Activated T-helper 1 cell treated with anti-CD3 and anti-CD28 coated beads, Interleukin-2, amount 50 U/mL, for 16 hours (primary cell): ENCODE data around the gene RASSF5.

ENCODE experiments used
- DNase-seq, 2 donors: peaks; one replicate each; pipeline ENCODE4 v3.0.0-alpha.2; 2020; ENCODE audit warnings: low read depth in 1 of 2, low spot score in 1 of 2

The RASSF5 gene

DNA sequence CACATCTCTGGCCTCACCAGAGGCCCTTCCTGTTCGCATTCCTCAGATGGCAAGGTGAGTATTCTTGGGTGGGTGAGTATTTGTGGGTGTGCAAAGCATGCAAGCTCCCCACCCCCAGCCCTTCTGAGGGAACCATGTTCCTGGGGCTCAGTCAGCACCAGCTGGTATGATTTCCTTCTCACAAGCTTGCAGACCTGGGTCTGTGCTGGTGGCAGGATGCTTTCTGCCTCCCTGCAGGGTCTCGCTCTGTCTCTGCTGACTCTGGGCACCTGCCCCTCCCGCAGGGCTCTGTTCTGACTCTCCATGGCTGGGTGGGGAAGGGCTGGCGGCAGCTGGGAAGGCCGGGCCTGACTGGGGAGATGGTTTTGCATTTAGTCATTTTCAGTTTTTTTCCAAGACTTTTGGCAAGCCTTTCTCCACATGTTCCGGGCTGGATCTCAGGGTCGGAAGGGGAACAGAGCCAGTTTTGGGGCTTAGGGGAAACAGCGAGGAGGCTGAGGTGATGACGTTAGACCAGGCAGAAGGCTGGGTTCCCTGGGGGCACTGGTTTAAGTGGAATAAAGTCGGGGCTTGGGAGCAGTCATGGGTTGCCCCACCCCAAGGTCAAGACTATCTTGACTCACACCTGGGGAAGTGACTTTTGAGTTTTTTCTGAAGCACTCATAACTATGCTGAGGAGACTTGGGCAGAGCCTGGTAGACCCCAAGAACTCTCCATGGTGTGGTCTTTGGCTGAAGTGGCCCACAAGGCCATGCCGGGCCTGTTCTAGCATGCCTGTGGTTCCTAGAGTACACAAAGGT lies 6.2 kb downstream of the RASSF5 start:
- DNase-seq, result no peak

DNA sequence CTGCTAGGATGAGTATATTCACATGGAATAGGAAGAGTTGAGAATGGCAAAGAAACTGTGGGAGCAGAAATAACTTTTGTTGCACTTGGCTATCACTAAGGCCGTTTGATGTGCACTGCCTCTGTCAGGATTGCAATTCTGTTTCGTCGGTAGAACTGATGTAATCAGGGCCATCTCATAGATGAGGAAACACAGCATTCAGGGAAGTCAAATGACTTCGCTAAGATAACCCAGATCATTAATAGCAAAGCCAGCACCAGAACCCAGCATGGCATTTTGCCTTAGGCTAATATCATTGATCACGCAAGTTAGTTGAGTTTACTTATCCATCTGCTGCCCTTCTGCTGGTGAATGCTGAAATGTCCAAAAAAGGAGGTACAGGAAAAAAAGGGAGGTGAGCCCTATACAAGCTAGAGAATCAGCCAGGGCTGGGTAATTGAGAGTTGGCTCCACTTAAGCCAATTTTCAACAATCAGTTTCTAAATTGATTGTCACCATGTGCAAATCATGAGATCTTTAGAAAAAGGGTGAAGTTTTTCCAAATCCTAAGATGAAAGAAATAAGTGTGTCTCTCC lies 7.6 kb downstream of the RASSF5 start:
- DNase-seq, result no peak

DNA sequence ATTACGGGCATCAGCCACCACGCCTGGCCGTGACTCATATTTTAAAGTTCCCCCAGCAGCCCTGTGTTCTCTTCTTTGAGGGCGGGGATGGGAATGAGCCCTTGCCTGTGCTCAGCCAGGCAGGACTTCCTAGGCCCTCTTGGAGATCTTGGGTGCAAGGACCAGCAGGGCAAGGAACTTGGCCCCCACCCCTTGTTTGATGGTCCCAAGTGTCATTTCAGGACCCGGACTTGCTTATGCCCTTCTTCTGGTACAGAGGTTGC lies 9.3 kb downstream of the RASSF5 start:
- no peak for DNase-seq

GRCh38 chr1:206517784-206518183 lies 10.5 kb downstream of the RASSF5 start:
- no peak for DNase-seq

- DNase-seq, result no peak
Observed at GRCh38 chr1:206518206-206518605, 10.9 kb downstream of the RASSF5 start.

DNA sequence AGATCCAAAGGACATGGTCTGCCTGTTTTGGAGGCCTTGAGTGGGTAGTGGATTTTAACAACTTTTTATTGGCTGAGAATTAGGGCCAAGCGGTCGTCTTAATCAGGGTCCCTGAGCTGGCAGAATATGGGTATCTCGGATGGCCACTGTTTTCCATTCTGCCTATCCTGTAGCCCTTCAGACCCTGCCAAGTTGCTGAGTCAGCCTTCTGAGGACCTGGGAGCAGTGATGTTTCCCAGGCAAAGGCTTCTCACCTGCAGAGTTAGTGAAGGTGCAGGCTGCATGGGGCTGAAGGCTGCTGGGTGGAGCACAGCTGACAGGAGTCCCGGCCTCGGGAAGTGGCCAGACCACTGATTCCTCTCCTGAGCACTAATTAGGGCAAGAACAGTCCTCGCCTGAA lies 11.4 kb downstream of the RASSF5 start:
- DNase-seq, result no peak

GRCh38 chr1:206521127-206521526 lies 13.8 kb downstream of the RASSF5 start:
- no peak for DNase-seq

DNA sequence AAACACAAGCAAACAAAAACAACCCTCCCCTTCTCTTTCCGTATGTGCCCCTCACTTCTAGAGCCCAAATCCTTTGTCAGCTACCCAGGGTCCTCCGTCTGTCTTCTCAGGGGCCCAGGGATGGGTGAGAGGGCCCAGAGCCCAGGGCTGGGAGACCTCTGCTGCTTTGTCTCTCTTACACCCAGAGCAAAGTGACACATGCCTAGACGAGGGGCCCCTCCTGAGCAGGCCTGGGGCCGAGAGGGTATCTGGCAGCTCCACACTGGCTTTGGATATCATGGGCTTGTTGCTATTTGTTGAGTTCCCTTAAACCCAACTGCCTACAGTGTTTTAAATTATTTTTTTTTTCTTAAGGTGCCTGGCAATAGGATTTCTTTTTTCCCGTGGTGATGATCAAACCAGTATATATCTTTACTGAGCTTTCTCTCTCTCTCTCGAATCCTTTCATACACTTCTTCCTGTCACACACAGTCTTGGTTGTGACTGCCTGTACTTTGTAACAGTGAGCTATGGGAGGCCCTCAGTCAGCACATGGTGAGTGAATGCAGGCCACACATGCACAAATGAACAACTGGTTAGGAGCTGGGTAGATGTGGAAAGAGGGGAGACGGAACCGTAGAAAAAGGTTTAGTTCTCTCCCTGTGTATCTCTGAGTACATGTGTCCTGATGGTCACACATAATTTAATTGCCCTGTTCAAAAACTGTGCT lies 14.5 kb downstream of the RASSF5 start:
- DNase-seq, result no peak

DNA sequence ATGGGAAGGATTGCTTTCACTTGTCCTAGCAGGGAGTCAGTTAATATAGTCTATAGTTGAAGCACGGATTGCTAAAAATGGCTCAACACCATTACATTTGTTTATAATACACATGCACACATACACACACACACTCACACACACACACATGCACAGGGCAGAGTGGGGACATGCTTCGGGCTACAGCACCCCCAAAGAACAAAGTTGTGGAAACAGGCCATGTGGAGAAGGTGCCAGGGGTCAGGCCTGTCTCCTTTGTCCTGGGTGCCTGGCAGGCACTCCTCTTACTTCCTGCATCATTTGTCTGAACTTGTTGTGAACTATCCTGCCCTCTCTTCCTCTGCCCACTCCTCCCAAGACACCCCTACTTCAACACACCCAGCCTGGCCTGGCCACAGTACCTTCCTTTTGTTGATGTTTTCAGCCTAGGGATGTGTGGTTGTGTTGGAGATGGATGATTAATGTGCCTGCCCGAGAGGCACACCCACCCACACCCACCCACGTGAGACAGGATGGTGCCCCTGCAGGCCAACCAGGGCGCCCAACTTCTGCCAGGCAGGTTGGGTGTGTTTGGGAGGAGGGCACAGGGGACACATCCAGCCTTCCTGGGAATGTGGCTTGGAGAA lies 17.5 kb downstream of the RASSF5 start:
- DNase-seq, result no peak

DNA sequence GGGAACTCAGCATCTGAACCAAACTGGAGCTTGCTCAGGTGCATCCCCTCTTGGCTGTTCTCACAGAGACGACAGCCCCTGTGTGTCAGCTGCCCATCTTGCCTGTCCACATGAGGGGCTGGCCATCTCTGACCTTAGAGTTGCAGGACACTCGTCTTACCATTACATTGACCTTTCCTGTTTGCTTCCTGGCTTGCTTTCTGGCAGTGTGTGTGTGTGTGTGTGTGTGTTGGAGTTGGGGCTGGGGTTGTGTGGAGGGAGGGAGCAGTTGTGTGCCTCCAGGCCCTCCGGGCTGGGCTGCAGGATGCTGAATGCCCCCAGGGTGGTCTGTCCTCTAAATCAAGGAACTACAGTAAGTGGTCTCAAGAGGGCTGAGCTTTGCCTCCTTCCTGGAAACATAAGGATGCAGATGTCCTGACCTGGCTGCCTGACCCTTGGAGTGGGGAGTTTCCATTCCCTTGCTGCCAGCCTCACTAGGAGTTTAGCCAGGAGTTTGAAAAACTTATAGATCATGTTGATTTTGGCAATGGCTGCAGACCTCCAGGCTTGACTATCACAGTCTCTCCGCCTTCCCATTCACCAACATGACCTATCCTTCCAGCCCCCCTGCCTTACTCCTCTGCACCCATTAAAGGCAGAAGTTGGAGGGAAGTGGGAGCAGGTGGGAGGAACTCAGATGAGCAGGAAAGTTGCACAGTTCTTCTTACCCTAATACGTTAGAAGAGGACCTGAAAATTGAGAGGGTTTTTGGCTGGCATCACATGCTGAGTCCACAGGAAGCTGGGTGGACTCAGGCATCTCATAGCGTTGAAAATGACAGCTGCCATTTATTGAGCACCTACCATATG lies 19.0 kb downstream of the RASSF5 start:
- no peak for DNase-seq

GRCh38 chr1:206529425-206529824 lies 22.1 kb downstream of the RASSF5 start:
- DNase-seq, result no peak

DNA sequence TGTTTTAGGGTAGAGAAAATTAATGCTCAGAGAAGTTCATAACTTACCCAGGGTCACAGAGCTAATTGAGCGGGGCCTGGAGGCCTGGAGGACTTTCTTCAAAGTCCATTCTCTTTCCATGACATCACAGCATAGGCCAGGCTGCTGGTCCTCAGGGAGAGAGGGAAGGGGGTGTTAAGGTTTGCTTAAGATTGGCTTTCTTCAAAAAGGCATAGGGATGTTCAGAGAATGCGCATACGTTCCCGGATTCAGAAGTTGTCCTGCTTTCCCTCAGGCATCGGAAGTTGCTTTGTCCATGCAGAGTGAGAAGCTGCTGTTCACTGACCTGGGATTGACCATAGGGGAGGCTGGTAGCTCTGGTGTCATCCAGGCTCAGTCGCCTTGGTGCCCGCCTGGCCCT lies 25.0 kb downstream of the RASSF5 start:
- DNase-seq, result no peak

GRCh38 chr1:206534552-206534951 lies 27.2 kb downstream of the RASSF5 start:
- DNase-seq, result no peak

DNA sequence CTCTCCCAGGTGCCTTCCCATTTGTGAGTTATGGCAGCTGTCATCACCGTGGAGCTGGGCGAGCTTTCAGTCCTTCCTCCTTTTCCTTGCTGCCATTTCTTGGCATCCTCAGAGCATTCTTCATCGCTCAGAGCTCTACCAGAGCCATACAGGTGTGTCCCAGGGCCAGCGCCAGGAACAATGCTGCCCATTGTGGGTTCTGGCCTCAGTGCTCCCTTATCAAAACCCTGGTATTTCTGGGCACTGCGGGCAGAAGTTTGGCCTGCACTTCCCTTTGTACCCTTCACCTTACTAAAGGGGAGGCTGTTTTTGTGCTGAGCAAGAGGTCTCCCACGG lies 28.5 kb downstream of the RASSF5 start:
- no peak for DNase-seq

- DNase-seq, result no peak
Observed at GRCh38 chr1:206537141-206537540, 29.8 kb downstream of the RASSF5 start.

DNA sequence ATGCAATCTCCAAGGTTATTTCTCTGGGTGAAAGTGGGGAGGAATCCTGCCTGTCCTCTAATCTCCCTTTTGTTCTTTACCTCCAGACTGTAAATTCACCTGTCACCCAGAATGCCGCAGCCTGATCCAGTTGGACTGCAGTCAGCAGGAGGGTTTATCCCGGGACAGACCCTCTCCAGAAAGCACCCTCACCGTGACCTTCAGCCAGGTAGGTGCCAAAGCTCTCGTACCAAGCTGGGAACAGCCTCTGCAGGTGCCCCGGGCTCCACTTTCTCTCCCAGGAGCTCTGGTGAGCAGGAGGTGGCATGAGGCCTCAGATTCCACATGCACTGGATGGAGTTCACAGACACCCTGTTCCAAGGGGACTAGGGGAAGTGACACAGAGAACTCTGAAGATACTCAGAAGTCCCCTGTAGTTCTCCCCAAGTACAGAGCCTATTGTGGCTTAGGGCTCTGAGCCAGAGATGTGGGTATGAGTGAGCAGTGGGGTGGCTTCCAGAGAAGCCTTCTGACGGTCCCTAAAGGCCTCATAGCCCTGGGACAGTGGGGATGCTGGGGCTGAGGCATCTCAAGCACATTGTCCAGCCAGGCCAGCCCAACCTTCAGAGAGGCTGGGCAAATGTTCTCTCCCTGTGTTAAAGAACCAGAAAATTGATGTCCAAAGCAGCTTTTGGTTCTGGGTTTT lies 30.9 kb downstream of the RASSF5 start:
- no peak for DNase-seq

DNA sequence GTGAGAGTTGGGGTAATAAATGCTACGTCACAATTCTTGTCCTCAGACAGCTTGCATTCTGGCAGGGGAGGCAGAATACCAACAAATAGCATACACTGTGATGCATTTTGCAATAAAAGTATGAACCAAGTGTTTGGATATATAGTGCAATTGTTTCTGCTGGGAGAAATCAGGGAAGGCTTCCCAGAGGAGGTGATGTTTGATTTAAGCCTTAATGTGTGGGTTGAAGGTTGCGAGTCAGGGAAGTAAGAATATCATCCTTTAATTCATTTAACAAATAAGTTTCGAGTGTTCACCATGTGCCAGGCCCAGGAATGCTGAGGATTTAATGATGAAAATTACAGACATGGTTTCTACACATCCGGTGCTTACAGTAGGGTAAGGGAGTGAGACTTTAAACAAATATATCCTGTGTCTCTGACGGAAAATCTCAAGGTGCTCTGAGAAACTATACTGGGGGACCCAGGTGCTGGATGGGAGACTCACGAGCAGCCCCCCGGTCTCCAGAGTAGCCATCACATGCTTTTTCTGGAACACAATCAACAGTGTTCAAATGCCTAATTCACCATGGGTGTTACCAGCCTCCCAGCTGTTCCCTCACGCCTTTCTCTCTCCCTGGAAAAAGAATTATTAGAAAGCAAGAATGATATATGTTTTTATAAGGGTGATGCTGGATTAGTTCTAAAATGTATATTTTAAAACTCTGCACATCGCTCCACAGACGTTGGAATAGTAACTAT lies 31.7 kb downstream of the RASSF5 start:
- DNase-seq, result no peak

DNA sequence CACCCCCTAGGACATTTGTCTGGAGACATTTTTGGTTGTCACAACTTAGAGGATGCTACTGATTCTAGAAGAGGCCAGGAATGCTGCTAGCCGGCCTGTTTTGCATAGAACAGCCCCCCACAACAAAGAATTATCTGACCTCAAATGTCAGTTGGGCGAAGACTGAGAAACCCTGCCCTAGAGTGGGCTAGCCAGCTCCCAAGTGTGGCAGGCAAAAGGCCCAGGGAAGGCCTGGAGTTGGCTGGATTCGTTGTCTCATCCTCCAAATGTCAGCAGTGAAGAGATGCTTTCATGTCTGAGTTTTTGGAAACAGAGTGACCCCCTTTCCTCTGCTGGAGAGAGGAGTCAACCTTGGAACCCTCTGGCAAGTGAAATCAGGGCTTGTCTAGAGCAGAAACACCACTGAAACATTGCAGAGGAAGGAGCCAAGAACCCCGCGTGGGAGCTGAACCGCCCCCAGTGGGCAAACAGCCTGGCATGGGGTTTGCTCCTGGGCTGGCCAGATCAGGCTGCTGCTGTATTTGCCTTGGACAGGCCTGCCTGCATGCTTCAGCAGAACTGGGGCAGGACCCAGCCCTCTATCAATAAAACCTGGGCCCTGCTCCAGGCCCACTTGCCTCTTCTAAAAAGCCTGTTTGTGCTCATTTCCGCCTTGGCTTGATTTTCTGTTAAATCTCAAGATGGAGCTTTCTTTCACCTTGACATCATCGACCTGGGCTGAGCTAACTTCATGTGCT lies 32.9 kb downstream of the RASSF5 start:
- no peak for DNase-seq

GRCh38 chr1:206541236-206541833 lies 34.0 kb downstream of the RASSF5 start:
- DNase-seq, result no peak
